Endodermal cell (in vitro differentiated cells): ENCODE data around the gene CST5. TPM values are rescaled to one million over a fixed set of nuclear protein-coding genes. Genes with fewer than 3 reads are reported as not detected.

ENCODE experiments used
- DNase-seq: peaks from one replicate; pipeline ENCODE4 v3.0.0-alpha.2; 2017
- H3K27ac ChIP-seq: 2 replicates; pipeline ENCODE4 v1.5.1; 2013; ENCODE audit warnings: mild to moderate bottlenecking, low read depth, low read length, moderate library complexity
- H3K27me3 ChIP-seq: 2 replicates; pipeline ENCODE4 v1.6.1; 2013; ENCODE audit warnings: mild to moderate bottlenecking, low read length, moderate library complexity; ENCODE audit not compliant: insufficient read depth, control insufficient read depth, poor library complexity, severe bottlenecking
- H3K36me3 ChIP-seq: 2 replicates; pipeline ENCODE4 v1.7.0; 2013; ENCODE audit warnings: mild to moderate bottlenecking, low read length, moderate library complexity; ENCODE audit not compliant: control insufficient read depth, insufficient read depth
- H3K4me1 ChIP-seq: one replicate; pipeline ENCODE4 v1.7.0; 2013; ENCODE audit warnings: low read length; ENCODE audit not compliant: control insufficient read depth, insufficient read depth
- H3K4me3 ChIP-seq: 2 replicates; pipeline ENCODE4 v1.5.1; 2013; ENCODE audit warnings: mild to moderate bottlenecking, low read length, moderate library complexity
- H3K9ac ChIP-seq: 2 replicates; pipeline ENCODE4 v1.6.1; 2013; ENCODE audit warnings: mild to moderate bottlenecking, low read length, moderate library complexity; ENCODE audit not compliant: poor library complexity, severe bottlenecking; ENCODE audit errors: extremely low read depth
- H3K9me3 ChIP-seq: 2 replicates; pipeline ENCODE4 v1.6.1; 2013; ENCODE audit warnings: mild to moderate bottlenecking, low read length, moderate library complexity; ENCODE audit not compliant: control insufficient read depth
- H3K27ac Mint-ChIP-seq: 2 replicates; pipeline ENCODE4 v1.8.0; 2020; ENCODE audit warnings: mixed read lengths
- H3K27me3 Mint-ChIP-seq: 2 replicates; pipeline ENCODE4 v1.8.0; 2021; ENCODE audit warnings: mild to moderate bottlenecking, mixed read lengths; ENCODE audit not compliant: insufficient read depth
- H3K36me3 Mint-ChIP-seq: 2 replicates; pipeline ENCODE4 v1.8.0; 2020; ENCODE audit warnings: low read depth, mixed read lengths
- H3K4me1 Mint-ChIP-seq: 2 replicates; pipeline ENCODE4 v1.8.0; 2020; ENCODE audit warnings: mixed read lengths
- H3K4me3 Mint-ChIP-seq: 2 replicates; pipeline ENCODE4 v1.8.0; 2020; ENCODE audit warnings: mild to moderate bottlenecking, moderate library complexity, mixed read lengths
- H3K9me3 Mint-ChIP-seq: 2 replicates; pipeline ENCODE4 v1.8.0; 2020; ENCODE audit warnings: mild to moderate bottlenecking, mixed read lengths
- CTCF ChIP-seq: fragments of 200-600 bp; sonication (generic); conservative IDR thresholded peaks from 2 replicates; pipeline ENCODE4 v1.5.0; 2021; ENCODE audit warnings: antibody characterized with exemption, mild to moderate bottlenecking
- WGBS, 2 experiments: methylation state at CpG; one replicate each; pipeline versions ENCODE4 v1.1.5 to v1.1.7; 2013; ENCODE audit warnings: missing lambda C conversion rate in 2 of 2, mixed read lengths in 1 of 2; ENCODE audit not compliant: insufficient coverage in 1 of 2, insufficient read length in 1 of 2; 5-methylcytosine and 5-hydroxymethylcytosine counted together
- long read RNA-seq, 4 experiments: library from polyadenylated mRNA in 2 of 4; library from RNA in 1 of 4; library from capped mRNA in 1 of 4; stranded (forward) in 3 of 4; unstranded in 1 of 4; transcript quantifications; one replicate each; pipeline ENCODE4 v2.0.0, GENCODE V29; 2020 to 2021; ENCODE audit warnings: inconsistent platforms in 1 of 4
- polyA plus RNA-seq, 2 experiments: library from polyadenylated mRNA; stranded (reverse); fragments of 50-300 nt; gene quantifications; one replicate each; pipeline ENCODE4 v1.2.3, GENCODE V29; 2013
- total RNA-seq, 2 donors: library from RNA; stranded (reverse); fragmentation: NEBNext Ultra II Directional in 1 of 2; extraction: Animal tissue kit (Norgen Biotek cat#: 25700) in 1 of 2; gene quantifications; 2 replicates in 1 of 2; 3 replicates in 1 of 2; pipeline ENCODE4 v1.2.1, GENCODE V29; 2021

The CST5 gene
- total RNA-seq, result not detected
- polyA plus RNA-seq (2013, experiment 1 of 2), result 0.32 TPM
- polyA plus RNA-seq (2013, experiment 2 of 2), result 0.79 TPM
- long read RNA-seq, experiment 1, result 0 reads
- long read RNA-seq, experiment 2, result 0 reads
- long read RNA-seq, experiment 3, result 0 reads
- long read RNA-seq, experiment 4, result 0 reads

- Histone ChIP-seq H3K4me1 (peaks cover 9% of the 10 kb centered on the region), H3K9ac (no peak within 1 kb of the TSS), H3K27me3 (no peaks in the 10 kb centered on the region), H3K9me3 (no peaks in the 10 kb centered on the region), H3K27ac (no peak within 1 kb of the TSS), H3K4me3 (no peak within 1 kb of the TSS), H3K36me3 (no peaks in the 10 kb centered on the region)
- Mint-ChIP-seq H3K4me1 (peaks cover 19% of the 10 kb centered on the region), H3K36me3 (no peaks in the 10 kb centered on the region), H3K27me3 (no peaks in the 10 kb centered on the region), H3K27ac (no peak within 1 kb of the TSS), H3K4me3 (no peak within 1 kb of the TSS), H3K9me3 (no peaks in the 10 kb centered on the region)
- DNase-seq, result no peak
- no peak for TF ChIP-seq CTCF
- WGBS, 2 experiments, result 92 to 97% methylated on average over 7 of the region's 7 CpGs
These were observed at the start of gene CST5 for GRCh38 chr20:23879328-23879798. Gene CST5 (minus strand): TSS chr20:23879748. CDS start chr20:23879676, 72 bp downstream.

- Histone ChIP-seq H3K36me3 (no peaks in the 10 kb centered on the region), H3K9me3 (no peaks in the 10 kb centered on the region), H3K4me1 (peaks cover 11% of the 10 kb centered on the region), H3K9ac (no peak overlapping the region), H3K27ac (no peak overlapping the region), H3K4me3 (no peak overlapping the region), H3K27me3 (no peaks in the 10 kb centered on the region)
- Mint-ChIP-seq H3K9me3 (peaks cover 6% of the 10 kb centered on the region), H3K36me3 (no peaks in the 10 kb centered on the region), H3K4me3 (no peak overlapping the region), H3K27me3 (no peaks in the 10 kb centered on the region), H3K4me1 (peaks cover 8% of the 10 kb centered on the region), H3K27ac (no peak overlapping the region)
- TF ChIP-seq CTCF, result no peak
- 86 to 89% methylated on average over 9 to 10 of the region's 10 CpGs for WGBS, 2 experiments
- DNase-seq, result no peak
These were observed 49.2 kb upstream of the CST5 start for GRCh38 chr20:23928788-23929187.

- H3K27me3 Mint-ChIP-seq, result no peaks in the 10 kb centered on the region
- 96 to 98% methylated on average over 4 to 9 of the region's 9 CpGs for WGBS, 2 experiments
These were observed 48.8 kb upstream of the CST5 start for GRCh38 chr20:23928353-23928752.

More at GRCh38 chr20:23928353-23928752, 48.8 kb upstream of the CST5 start:
- H3K4me3 Mint-ChIP-seq, result no peak overlapping the region
- H3K9me3 Mint-ChIP-seq, result peaks cover 6% of the 10 kb centered on the region
- no peak overlapping the region for H3K9ac ChIP-seq
- H3K27me3 ChIP-seq, result no peaks in the 10 kb centered on the region
- no peaks in the 10 kb centered on the region for H3K36me3 ChIP-seq
- no peak overlapping the region for H3K27ac Mint-ChIP-seq
- H3K9me3 ChIP-seq, result no peaks in the 10 kb centered on the region
- peaks cover 11% of the 10 kb centered on the region for H3K4me1 ChIP-seq
- H3K4me3 ChIP-seq, result no peak overlapping the region
- peaks cover 8% of the 10 kb centered on the region for H3K4me1 Mint-ChIP-seq
- DNase-seq, result no peak
- no peaks in the 10 kb centered on the region for H3K36me3 Mint-ChIP-seq
- H3K27ac ChIP-seq, result no peak overlapping the region
- no peak for TF ChIP-seq CTCF
